ENCODE measurements around the gene TFAP2C. TPM values are rescaled to one million over a fixed set of nuclear protein-coding genes. Genes with fewer than 3 reads are reported as not detected.

The TFAP2C gene
- total RNA-seq, 1 donor from 2014 or later = 0.20 TPM

Other genes with a start within 250 kb of the TFAP2C start
- gene AURKA, start 237.1 kb upstream of the TFAP2C start, total RNA-seq = 7.0 TPM
- gene CSTF1, start 236.7 kb upstream of the TFAP2C start, total RNA-seq = 19.5 TPM
- gene CASS4, start 217.0 kb upstream of the TFAP2C start, total RNA-seq = 0.55 TPM
- gene RTF2, start 160.7 kb upstream of the TFAP2C start, total RNA-seq = 82.4 TPM
- gene FAM209A, start 104.6 kb upstream of the TFAP2C start, total RNA-seq = not detected
- not detected for gene FAM209B, start 96.1 kb upstream of the TFAP2C start, total RNA-seq

Measured in left ventricle myocardium superior (tissue), 1 donor.